Heart left ventricle (tissue), 16 donors: ENCODE measurements around the gene FBXO4. TPM values are rescaled to one million over a fixed set of nuclear protein-coding genes. Genes with fewer than 3 reads are reported as not detected.
"Not testable (repeated sequence)": the region's sequence is repeated elsewhere in the genome, so short reads cannot be mapped to it uniquely, and the experiment has no call there.

Source experiments
- ATAC-seq, 4 donors: fragments of 200-7000 bp; cut with Tn5 transposase; one replicate each; pipeline ENCODE4 v1.9.1; 2020 to 2022; ENCODE audit warnings: moderate library complexity in 4 of 4, mild to moderate bottlenecking in 3 of 4, moderate number of reproducible peaks in 1 of 4
- DNase-seq, 5 donors: peaks; one replicate each; pipeline ENCODE4 v3.0.0-alpha.2; 2020
- H3K27ac ChIP-seq, 12 donors: fragments of 200-600 bp; sonication (generic) in 4 of 12; one replicate each; pipeline versions ENCODE4 v1.5.0 to v1.8.0; 2016 to 2022; ENCODE audit warnings: mild to moderate bottlenecking in 2 of 12
- H3K27me3 ChIP-seq, 9 donors: fragments of 200-600 bp; sonication (generic) in 2 of 9; one replicate each; pipeline versions ENCODE4 v1.5.1 to v1.8.0; 2016 to 2022; ENCODE audit warnings: mild to moderate bottlenecking in 3 of 9
- H3K36me3 ChIP-seq, 9 donors: fragments of 200-600 bp; sonication (generic) in 2 of 9; one replicate each; pipeline versions ENCODE4 v1.5.0 to v1.8.0; 2018 to 2022; ENCODE audit warnings: mild to moderate bottlenecking in 2 of 9
- H3K4me1 ChIP-seq, 12 donors: fragments of 200-600 bp; sonication (generic) in 4 of 12; one replicate each; pipeline versions ENCODE4 v1.5.0 to v1.8.0; 2016 to 2022; ENCODE audit warnings: mild to moderate bottlenecking in 3 of 12
- H3K4me3 ChIP-seq, 12 donors: fragments of 200-600 bp; sonication (generic) in 4 of 12; one replicate each; pipeline versions ENCODE4 v1.5.0 to v1.8.0; 2017 to 2022; ENCODE audit warnings: mild to moderate bottlenecking in 9 of 12, moderate library complexity in 4 of 12
- H3K9me3 ChIP-seq, 12 donors: fragments of 200-600 bp; sonication (generic) in 4 of 12; one replicate each; pipeline versions ENCODE4 v1.5.0 to v1.8.0; 2016 to 2022; ENCODE audit warnings: mild to moderate bottlenecking in 1 of 12
- CTCF ChIP-seq, 12 donors: fragments of 200-600 bp; sonication (generic) in 4 of 12; IDR thresholded peaks; one replicate each; pipeline versions ENCODE4 v1.5.0 to v1.8.0; 2018 to 2022; ENCODE audit warnings: antibody characterized with exemption in 12 of 12, mild to moderate bottlenecking in 5 of 12
- POLR2A ChIP-seq, 2 donors: fragments of 450-650 bp; IDR thresholded peaks; one replicate each; pipeline ENCODE4 v1.6.1; 2017; ENCODE audit warnings: antibody characterized with exemption in 2 of 2, mild to moderate bottlenecking in 2 of 2, moderate library complexity in 2 of 2
- WGBS, 4 donors: extraction: QIAGEN DNeasy Blood & Tissue Kit in 2 of 4; methylation state at CpG; one replicate each; pipeline versions ENCODE4 v1.1.5 to v1.1.7; 2013 to 2018; 5-methylcytosine and 5-hydroxymethylcytosine counted together
- intact Hi-C, 10 donors: fragments of 100-400 bp; cut with DNase I; formaldehyde crosslinking; loops; one replicate each; pipeline versions ENCODE4 v1.11.1 to v1.14.2; 2022
- polyA plus RNA-seq, 2 donors: library from polyadenylated mRNA; stranded (reverse); fragments of 200-250 nt; gene quantifications; one replicate each; pipeline ENCODE4 v1.2.3, GENCODE V29; 2013
- total RNA-seq, 9 donors: library from RNA; depleted of rRNA in 2 of 9; stranded (reverse); fragments of >200 nt in 2 of 9; fragmentation: NEBNext Ultra II Directional in 3 of 9; extraction: Animal tissue kit (Norgen Biotek cat#: 25700) in 3 of 9; gene quantifications; one replicate each; pipeline versions ENCODE4 v1.1.0 to v1.2.4, GENCODE V29; 2016 to 2023
- donor health status: ischemic (EF 13 %, LVEDD 7.1; RV severe dilation, severe dysfunction).
- donor health status: healthy with polysubstance abuse.
- donor health status: DM: no; HTN: yes; CAD: no.
- donor health status: DM: no; HTN: no; CAD: no.
- donor health status: ischemic (EF 25% LVEDD 6.9; RV normal size, moderate dysfunction).
- donor health status: ischemic (EF 25% LVEDD 5.7; RV mildly dilated, moderate dysfunction).
- donor health status: healthy.
- donor health status: DM: yes; HTN: yes; CAD: no.
- donor health status: ischemic (EF 35%, LVEDD 5.7; RV mildly dilated, moderate dysfunction).
- donor health status: nonischemic (EF 11% LVEDD 7.7; RV severe dilation, severe dysfunction).
- donor health status: DM: yes; HTN: yes; CAD: no.
- donor health status: PGD.
- donor health status: ischemic (EF 29% LVEDD 5.4; RV normal size, mild dysfunction).
- donor health status: nonischemic (EF 23%, LVEDD 6.1; RV moderate dilation, normal function).

Gene FBXO4
- total and polyA plus RNA-seq, 11 donors = 2.4 to 8.1 (median 3.4) TPM

- H3K9me3 ChIP-seq = no peaks in the 10 kb centered on the region
- H3K4me3 ChIP-seq = no peak overlapping the region
- H3K27ac ChIP-seq = no peak overlapping the region
- intact Hi-C loops = no loop called here
- no peak for TF ChIP-seq POLR2A (IDR thresholded peaks at IDR 0.05)
- no peak for TF ChIP-seq CTCF (IDR thresholded peaks at IDR 0.05)
- no peak for DNase-seq
- no peaks in the 10 kb centered on the region for H3K4me1 ChIP-seq
- no peak for ATAC-seq
- peaks cover 0 to 77% (median 28%) of the 10 kb centered on the region in 9 donors for H3K36me3 ChIP-seq
- H3K27me3 ChIP-seq = no peaks in the 10 kb centered on the region
Measured at GRCh38 chr5:41935544-41935943, 10.5 kb downstream of the FBXO4 start.

DNA sequence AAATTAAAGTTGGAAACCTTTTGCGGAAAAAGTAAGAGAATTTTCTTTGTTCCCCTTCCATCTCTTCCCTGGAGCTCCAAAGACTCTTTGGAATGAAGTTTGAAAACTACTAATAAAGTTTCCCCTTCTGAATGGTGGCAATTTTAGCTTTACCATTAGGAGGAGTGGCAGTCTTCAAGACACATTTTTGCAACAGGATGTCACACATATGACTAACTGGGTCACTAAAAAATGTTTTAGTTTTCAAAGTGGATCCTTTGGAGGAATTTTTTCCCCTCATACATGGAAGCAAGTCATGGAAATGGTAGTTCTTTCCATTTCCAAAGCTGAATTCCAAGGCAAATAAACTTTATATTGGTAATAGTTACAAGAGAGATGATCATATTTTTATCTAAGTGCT lies 15.6 kb downstream of the FBXO4 start:
- 96 to 97% (median 97%) methylated on average over 1 of the region's 1 CpG for WGBS, 4 donors
- H3K36me3 ChIP-seq = peaks cover 0 to 51% (median 22%) of the 10 kb centered on the region in 9 donors
- H3K27me3 ChIP-seq = no peaks in the 10 kb centered on the region
- no peaks in the 10 kb centered on the region for H3K9me3 ChIP-seq
- intact Hi-C loops = no loop called here
- no peak for DNase-seq
- no peak overlapping the region for H3K4me3 ChIP-seq
- TF ChIP-seq CTCF (IDR thresholded peaks at IDR 0.05) (no peak), POLR2A (IDR thresholded peaks at IDR 0.05) (no peak)
- no peak for ATAC-seq
- no peaks in the 10 kb centered on the region for H3K4me1 ChIP-seq
- no peak overlapping the region for H3K27ac ChIP-seq

DNA sequence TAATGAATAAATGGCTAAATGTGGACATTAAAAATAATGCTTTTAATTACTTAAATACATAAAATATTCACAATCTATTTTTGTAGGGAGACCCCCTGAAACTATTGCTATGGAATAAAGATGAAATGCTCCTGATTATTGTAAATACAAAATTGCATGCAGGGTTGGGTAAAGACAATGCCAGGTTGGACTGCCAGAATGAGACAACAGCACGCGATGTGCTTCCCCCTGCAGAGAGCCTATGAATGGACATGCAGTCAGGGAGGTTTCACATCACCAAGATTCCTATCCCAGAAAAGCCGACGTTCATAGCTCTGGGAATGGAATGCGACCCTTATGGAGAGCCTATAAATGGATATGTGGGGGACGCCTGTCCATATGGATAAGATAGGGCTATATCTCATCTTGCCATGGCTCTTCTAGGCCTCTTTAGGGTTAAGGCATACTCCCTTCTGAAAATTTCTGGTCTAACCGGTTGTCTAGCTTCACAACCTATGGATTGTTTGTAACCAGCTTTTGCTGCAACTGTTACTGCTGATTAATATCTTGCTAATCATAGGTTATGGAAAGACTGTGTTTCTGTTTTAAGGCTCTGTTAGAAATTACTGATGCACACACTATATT lies 20.4 kb downstream of the FBXO4 start:
- intact Hi-C loops, ATAC-seq, DNase-seq, H3K9me3 ChIP-seq, H3K27me3 ChIP-seq, H3K4me1 ChIP-seq, H3K4me3 ChIP-seq, H3K27ac ChIP-seq: not testable (repeated sequence)
- WGBS, 4 donors = 63 to 79% (median 67%) methylated on average over 7 of the region's 7 CpGs
- H3K36me3 ChIP-seq = peaks cover 0 to 18% (median 9%) of the 10 kb centered on the region in 9 donors

DNA sequence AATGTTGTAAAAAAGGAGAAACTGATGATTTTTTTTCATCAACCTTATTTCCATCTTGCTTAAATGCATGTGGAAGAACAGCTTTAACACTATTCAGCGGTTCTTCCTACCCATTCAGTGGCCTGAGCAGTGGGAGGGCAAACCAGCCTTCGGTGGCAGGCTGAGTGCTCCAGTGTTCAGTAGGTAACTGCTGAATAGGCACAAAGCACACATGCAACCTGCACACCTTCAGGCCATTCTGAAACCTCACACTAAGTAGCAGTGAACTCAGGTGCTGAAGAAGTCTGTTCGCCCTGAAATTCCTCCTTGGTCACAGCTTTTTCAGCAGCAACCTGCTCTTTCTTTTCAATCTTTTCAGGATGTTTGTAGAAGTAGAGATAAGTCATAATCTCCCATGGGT lies 26.1 kb downstream of the FBXO4 start:
- DNase-seq = no peak
- no peak overlapping the region for H3K4me3 ChIP-seq
- intact Hi-C loops = no loop called here
- no peaks in the 10 kb centered on the region for H3K4me1 ChIP-seq
- no peaks in the 10 kb centered on the region for H3K27me3 ChIP-seq
- no peak for ATAC-seq
- H3K9me3 ChIP-seq = peaks cover 0 to 19% (median 0%) of the 10 kb centered on the region in 12 donors
- no peaks in the 10 kb centered on the region for H3K36me3 ChIP-seq
- TF ChIP-seq POLR2A (IDR thresholded peaks at IDR 0.05) = no peak
- no peak for TF ChIP-seq CTCF (IDR thresholded peaks at IDR 0.05)
- WGBS, 4 donors = 75 to 94% (median 82%) methylated on average over 3 of the region's 3 CpGs
- no peak overlapping the region for H3K27ac ChIP-seq

DNA sequence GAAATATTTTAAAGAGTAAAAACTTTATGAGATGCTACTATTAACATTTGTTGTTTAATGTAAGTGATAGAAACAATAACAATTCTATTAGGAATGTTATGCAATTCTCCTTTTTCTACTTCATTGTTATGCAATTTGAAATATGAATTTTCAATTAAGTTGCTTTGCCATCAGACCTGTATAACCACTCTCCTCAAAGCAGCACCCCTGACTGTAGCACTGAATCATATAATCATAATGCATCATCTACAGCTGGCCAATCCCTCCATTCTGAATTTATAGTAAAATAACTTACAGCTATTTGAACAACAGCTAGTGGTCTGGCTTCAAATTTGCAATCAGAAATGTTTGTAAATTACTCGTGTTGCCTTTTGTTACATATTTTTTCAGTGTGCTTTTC lies 29.2 kb downstream of the FBXO4 start:
- WGBS, 4 donors = 69 to 80% (median 76%) methylated on average over 1 of the region's 1 CpG
- Histone ChIP-seq H3K4me1 (no peaks in the 10 kb centered on the region), H3K9me3 (peaks cover 0 to 46% (median 8%) of the 10 kb centered on the region in 12 donors), H3K4me3 (no peak overlapping the region), H3K27me3 (no peaks in the 10 kb centered on the region), H3K36me3 (no peaks in the 10 kb centered on the region), H3K27ac (no peak overlapping the region)
- no peak for DNase-seq
- TF ChIP-seq POLR2A (IDR thresholded peaks at IDR 0.05) = no peak
- TF ChIP-seq CTCF (IDR thresholded peaks at IDR 0.05) = no peak
- ATAC-seq = no peak
- intact Hi-C loops = no loop called here
